ENCODE results near the gene PTPRD. TPM values are rescaled to one million over a fixed set of nuclear protein-coding genes. Genes with fewer than 3 reads are reported as not detected.

PTPRD gene
- total RNA-seq, 1 experiment from 2014 or later: not detected

GRCh38 chr9:10228082-10228481 is 384.7 kb downstream of the PTPRD start:
- no peak overlapping the region for H3K4me3 ChIP-seq (ENCODE audit: low read depth in 2 of 2, low read length in 2 of 2)
- no peak overlapping the region for H3K27ac ChIP-seq (ENCODE audit: low read length)
- in situ Hi-C loops (cut with HindIII; ENCODE audit: low pct_unique_long_range_greater_than_20kb, low sequenced_read_pairs) (no loop called here), intact Hi-C loops (cut with micrococcal nuclease; ENCODE audit: unreplicated experiment) (no loop called here)
- no peaks in the 10 kb centered on the region for H3K36me3 ChIP-seq (ENCODE audit: control insufficient read depth, insufficient read depth, low read length)
- H3K4me1 ChIP-seq (ENCODE audit: control insufficient read depth, insufficient read depth, low read length): no peaks in the 10 kb centered on the region
- BruUV-seq (replicated peaks): no TSS peak
- H3K9me3 ChIP-seq (ENCODE audit: control insufficient read depth, insufficient read depth, low read depth, low read length): no peaks in the 10 kb centered on the region
- POLR2A ChIA-PET: no interaction called here
- ATAC-seq (no peak), DNase-seq (ENCODE audit: low read depth, low spot score) (no peak)
- H3K27me3 ChIP-seq (ENCODE audit: control insufficient read depth, insufficient read depth, low read length): no peaks in the 10 kb centered on the region
- TF ChIP-seq REST (IDR thresholded peaks at IDR 0.05; ENCODE audit: insufficient read depth in 1 of 2, low read depth in 2 of 2, low read length in 1 of 2) (no peak), POLR2AphosphoS5 (IDR thresholded peaks at IDR 0.05; ENCODE audit: low read depth, low read length) (no peak), SIN3A (IDR thresholded peaks at IDR 0.05; ENCODE audit: borderline replicate concordance, insufficient read depth, low read depth, low read length) (no peak), TCF7L2 (IDR thresholded peaks at IDR 0.05; ENCODE audit: low read depth, low read length) (no peak), CTCF (IDR thresholded peaks at IDR 0.05) (no peak)
- CTCF ChIA-PET: no interaction called here

GRCh38 chr9:10226996-10227395 is 385.8 kb downstream of the PTPRD start:
- H3K4me1 ChIP-seq (ENCODE audit: control insufficient read depth, insufficient read depth, low read length): no peaks in the 10 kb centered on the region
- POLR2A ChIA-PET: no interaction called here
- ATAC-seq (no peak), DNase-seq (ENCODE audit: low read depth, low spot score) (no peak)
- no peaks in the 10 kb centered on the region for H3K36me3 ChIP-seq (ENCODE audit: control insufficient read depth, insufficient read depth, low read length)
- BruUV-seq (replicated peaks): no TSS peak
- TF ChIP-seq TCF7L2 (IDR thresholded peaks at IDR 0.05; ENCODE audit: low read depth, low read length): no peak
- TF ChIP-seq POLR2AphosphoS5 (IDR thresholded peaks at IDR 0.05; ENCODE audit: low read depth, low read length): no peak
- TF ChIP-seq REST (IDR thresholded peaks at IDR 0.05; ENCODE audit: insufficient read depth in 1 of 2, low read depth in 2 of 2, low read length in 1 of 2): no peak
- no peak for TF ChIP-seq SIN3A (IDR thresholded peaks at IDR 0.05; ENCODE audit: borderline replicate concordance, insufficient read depth, low read depth, low read length)
- TF ChIP-seq CTCF (IDR thresholded peaks at IDR 0.05): no peak
- CTCF ChIA-PET: no interaction called here
- H3K9me3 ChIP-seq (ENCODE audit: control insufficient read depth, insufficient read depth, low read depth, low read length): no peaks in the 10 kb centered on the region
- intact Hi-C loops (cut with micrococcal nuclease; ENCODE audit: unreplicated experiment): no loop called here
- H3K4me3 ChIP-seq (ENCODE audit: low read depth in 2 of 2, low read length in 2 of 2): no peak overlapping the region
- in situ Hi-C loops (cut with HindIII; ENCODE audit: low pct_unique_long_range_greater_than_20kb, low sequenced_read_pairs): no loop called here
- no peak overlapping the region for H3K27ac ChIP-seq (ENCODE audit: low read length)
- H3K27me3 ChIP-seq (ENCODE audit: control insufficient read depth, insufficient read depth, low read length): no peaks in the 10 kb centered on the region
